ENCODE results near the gene FAM184A.

The FAM184A gene

GRCh38 chr6:119125576-119125975 lies 47.1 kb upstream of the FAM184A start:
- no peaks in the 10 kb centered on the region for H4K20me1 ChIP-seq (ENCODE audit: insufficient read depth)
- H3K27ac ChIP-seq = no peak overlapping the region
- H3K79me2 ChIP-seq (ENCODE audit: insufficient read depth, low read depth) = no peaks in the 10 kb centered on the region
- H2AFZ ChIP-seq (ENCODE audit: low read depth) = no peak overlapping the region
- no peaks in the 10 kb centered on the region for H3K36me3 ChIP-seq (ENCODE audit: insufficient read depth)
- H3K27me3 ChIP-seq (ENCODE audit: insufficient read depth, low read depth) = no peaks in the 10 kb centered on the region
- no peak for TF ChIP-seq CTCF (conservative IDR thresholded peaks at IDR 0.05; ENCODE audit: low read depth, low read length)
- no peak overlapping the region for H3K4me2 ChIP-seq
- no peak overlapping the region for H3K4me3 ChIP-seq (IDR thresholded peaks at IDR 0.05; ENCODE audit: insufficient read depth, low read depth, low read length)
- H3K9ac ChIP-seq = no peak overlapping the region
- H3K4me1 ChIP-seq (ENCODE audit: low read depth, poor library complexity, severe bottlenecking) = peaks cover 12% of the 10 kb centered on the region

- Histone ChIP-seq H3K4me3 (IDR thresholded peaks at IDR 0.05; ENCODE audit: insufficient read depth, low read depth, low read length) (no peak overlapping the region), H3K4me2 (no peak overlapping the region), H3K27ac (no peak overlapping the region), H3K79me2 (ENCODE audit: insufficient read depth, low read depth) (no peaks in the 10 kb centered on the region), H3K9ac (no peak overlapping the region), H3K27me3 (ENCODE audit: insufficient read depth, low read depth) (no peaks in the 10 kb centered on the region), H3K4me1 (ENCODE audit: low read depth, poor library complexity, severe bottlenecking) (peaks cover 6% of the 10 kb centered on the region), H3K36me3 (ENCODE audit: insufficient read depth) (no peaks in the 10 kb centered on the region), H4K20me1 (ENCODE audit: insufficient read depth) (no peaks in the 10 kb centered on the region), H2AFZ (ENCODE audit: low read depth) (no peak overlapping the region)
- no peak for TF ChIP-seq CTCF (conservative IDR thresholded peaks at IDR 0.05; ENCODE audit: low read depth, low read length)
Measured at GRCh38 chr6:119124079-119124824, 45.8 kb upstream of the FAM184A start.

GRCh38 chr6:119122336-119122735 lies 43.9 kb upstream of the FAM184A start:
- H3K36me3 ChIP-seq (ENCODE audit: insufficient read depth) = no peaks in the 10 kb centered on the region
- no peak overlapping the region for H3K27ac ChIP-seq
- H3K9ac ChIP-seq = no peak overlapping the region
- no peak overlapping the region for H3K4me2 ChIP-seq
- H3K79me2 ChIP-seq (ENCODE audit: insufficient read depth, low read depth) = no peaks in the 10 kb centered on the region
- no peak overlapping the region for H2AFZ ChIP-seq (ENCODE audit: low read depth)
- H3K4me1 ChIP-seq (ENCODE audit: low read depth, poor library complexity, severe bottlenecking) = no peaks in the 10 kb centered on the region
- no peak for TF ChIP-seq CTCF (conservative IDR thresholded peaks at IDR 0.05; ENCODE audit: low read depth, low read length)
- H3K4me3 ChIP-seq (IDR thresholded peaks at IDR 0.05; ENCODE audit: insufficient read depth, low read depth, low read length) = no peak overlapping the region
- no peaks in the 10 kb centered on the region for H3K27me3 ChIP-seq (ENCODE audit: insufficient read depth, low read depth)
- H4K20me1 ChIP-seq (ENCODE audit: insufficient read depth) = no peaks in the 10 kb centered on the region

- Histone ChIP-seq H2AFZ (ENCODE audit: low read depth) (no peak overlapping the region), H3K4me3 (IDR thresholded peaks at IDR 0.05; ENCODE audit: insufficient read depth, low read depth, low read length) (no peak overlapping the region), H4K20me1 (ENCODE audit: insufficient read depth) (no peaks in the 10 kb centered on the region), H3K27ac (no peak overlapping the region), H3K4me1 (ENCODE audit: low read depth, poor library complexity, severe bottlenecking) (no peaks in the 10 kb centered on the region), H3K9ac (no peak overlapping the region), H3K79me2 (ENCODE audit: insufficient read depth, low read depth) (no peaks in the 10 kb centered on the region), H3K27me3 (ENCODE audit: insufficient read depth, low read depth) (no peaks in the 10 kb centered on the region), H3K4me2 (no peak overlapping the region), H3K36me3 (ENCODE audit: insufficient read depth) (no peaks in the 10 kb centered on the region)
- no peak for TF ChIP-seq CTCF (conservative IDR thresholded peaks at IDR 0.05; ENCODE audit: low read depth, low read length)
Measured at GRCh38 chr6:119121367-119121766, 42.9 kb upstream of the FAM184A start.

All from KMS-11 (cell line).